GM10847 (cell line): ENCODE data around the gene PAPPA.

ENCODE experiments used
- POLR2A ChIP-seq: IDR thresholded peaks from 2 replicates; pipeline ENCODE4 v1.6.1; 2011; ENCODE audit not compliant: insufficient read length; ENCODE audit errors: extremely low read depth

Gene PAPPA

DNA sequence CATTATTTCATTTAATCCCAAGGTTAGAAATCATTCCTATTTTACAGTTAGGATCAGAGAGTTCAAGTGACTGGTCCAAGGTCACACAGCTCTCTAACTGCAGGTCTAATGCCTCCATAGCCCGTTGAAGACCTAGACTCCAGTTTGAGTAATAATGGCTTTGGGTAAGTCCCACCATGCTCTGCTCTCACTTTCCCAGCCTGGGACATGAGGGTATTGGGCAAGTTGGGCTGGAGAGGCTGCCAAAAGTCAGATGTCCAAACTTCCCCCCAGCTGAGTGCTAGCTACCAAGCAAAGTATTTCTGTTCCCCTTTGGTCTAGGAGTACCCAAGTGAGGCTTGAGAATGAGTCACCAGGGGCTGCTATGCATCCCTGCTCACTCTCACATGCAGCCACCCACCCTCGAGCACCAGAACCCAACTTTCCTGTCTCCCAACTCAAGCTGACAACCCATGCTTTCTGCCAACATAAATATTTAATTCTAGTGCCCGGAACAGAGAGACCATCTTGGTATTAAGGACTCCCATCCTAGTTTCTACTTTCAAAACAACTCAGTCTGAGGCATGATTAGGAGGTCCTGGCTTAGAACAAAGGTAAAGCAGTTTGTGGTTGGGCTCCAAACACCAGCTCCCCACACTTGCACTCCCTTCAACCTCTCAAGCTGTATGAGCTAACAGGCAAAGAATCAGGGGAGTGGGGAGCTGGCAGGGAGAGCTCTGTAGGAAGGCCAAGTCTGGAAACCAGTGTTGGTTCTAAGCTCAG, 297.0 kb downstream of the PAPPA start:
- TF ChIP-seq POLR2A: no peak

DNA sequence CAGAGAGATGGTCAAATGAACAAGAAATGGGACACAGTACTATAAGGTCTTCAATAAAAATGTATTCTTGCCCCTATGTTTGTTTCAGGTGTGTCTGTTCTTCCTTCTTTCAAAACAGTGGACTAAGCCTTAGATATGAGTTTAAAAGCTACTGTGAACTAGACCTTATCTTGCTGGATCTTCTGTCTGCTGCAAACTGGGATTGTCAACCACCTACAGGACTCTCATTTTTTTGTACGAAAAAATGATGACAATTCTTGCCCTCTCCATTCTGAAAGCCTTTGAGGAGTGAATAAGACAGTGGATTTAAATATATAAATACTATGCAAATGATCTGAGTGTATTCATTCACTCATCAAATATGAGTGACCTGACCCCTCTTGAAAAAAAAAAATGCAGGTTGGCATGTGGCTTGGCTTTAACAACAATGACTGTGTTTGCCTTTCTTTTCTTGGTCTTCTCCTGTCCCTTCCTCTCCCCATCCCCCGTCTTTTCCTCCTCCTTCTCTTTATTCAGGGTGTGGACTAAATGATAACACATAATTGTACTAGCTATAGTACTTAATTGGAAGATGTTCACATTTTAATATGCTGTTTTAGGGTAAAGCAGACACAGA, 298.0 kb downstream of the PAPPA start:
- TF ChIP-seq POLR2A: no peak
